Heart left ventricle (tissue), 16 donors: Measurements from ENCODE around the gene BCL11A. TPM values are rescaled to one million over a fixed set of nuclear protein-coding genes. Genes with fewer than 3 reads are reported as not detected.

ENCODE experiments used
- ATAC-seq, 4 donors: fragments of 200-7000 bp; cut with Tn5 transposase; one replicate each; pipeline ENCODE4 v1.9.1; 2020 to 2022; ENCODE audit warnings: moderate library complexity in 4 of 4, mild to moderate bottlenecking in 3 of 4, moderate number of reproducible peaks in 1 of 4
- DNase-seq, 5 donors: peaks; one replicate each; pipeline ENCODE4 v3.0.0-alpha.2; 2020
- H3K27ac ChIP-seq, 12 donors: fragments of 200-600 bp; sonication (generic) in 4 of 12; one replicate each; pipeline versions ENCODE4 v1.5.0 to v1.8.0; 2016 to 2022; ENCODE audit warnings: mild to moderate bottlenecking in 2 of 12
- H3K27me3 ChIP-seq, 9 donors: fragments of 200-600 bp; sonication (generic) in 2 of 9; one replicate each; pipeline versions ENCODE4 v1.5.1 to v1.8.0; 2016 to 2022; ENCODE audit warnings: mild to moderate bottlenecking in 3 of 9
- H3K36me3 ChIP-seq, 9 donors: fragments of 200-600 bp; sonication (generic) in 2 of 9; one replicate each; pipeline versions ENCODE4 v1.5.0 to v1.8.0; 2018 to 2022; ENCODE audit warnings: mild to moderate bottlenecking in 2 of 9
- H3K4me1 ChIP-seq, 12 donors: fragments of 200-600 bp; sonication (generic) in 4 of 12; one replicate each; pipeline versions ENCODE4 v1.5.0 to v1.8.0; 2016 to 2022; ENCODE audit warnings: mild to moderate bottlenecking in 3 of 12
- H3K4me3 ChIP-seq, 12 donors: fragments of 200-600 bp; sonication (generic) in 4 of 12; one replicate each; pipeline versions ENCODE4 v1.5.0 to v1.8.0; 2017 to 2022; ENCODE audit warnings: mild to moderate bottlenecking in 9 of 12, moderate library complexity in 4 of 12
- H3K9me3 ChIP-seq, 12 donors: fragments of 200-600 bp; sonication (generic) in 4 of 12; one replicate each; pipeline versions ENCODE4 v1.5.0 to v1.8.0; 2016 to 2022; ENCODE audit warnings: mild to moderate bottlenecking in 1 of 12
- POLR2A ChIP-seq, 2 donors: fragments of 450-650 bp; IDR thresholded peaks; one replicate each; pipeline ENCODE4 v1.6.1; 2017; ENCODE audit warnings: antibody characterized with exemption in 2 of 2, mild to moderate bottlenecking in 2 of 2, moderate library complexity in 2 of 2
- WGBS, 4 donors: extraction: QIAGEN DNeasy Blood & Tissue Kit in 2 of 4; methylation state at CpG; one replicate each; pipeline versions ENCODE4 v1.1.5 to v1.1.7; 2013 to 2018; 5-methylcytosine and 5-hydroxymethylcytosine counted together
- intact Hi-C, 10 donors: fragments of 100-400 bp; cut with DNase I; formaldehyde crosslinking; loops; one replicate each; pipeline versions ENCODE4 v1.11.1 to v1.14.2; 2022
- polyA plus RNA-seq, 2 donors: library from polyadenylated mRNA; stranded (reverse); fragments of 200-250 nt; gene quantifications; one replicate each; pipeline ENCODE4 v1.2.3, GENCODE V29; 2013
- total RNA-seq, 9 donors: library from RNA; depleted of rRNA in 2 of 9; stranded (reverse); fragments of >200 nt in 2 of 9; fragmentation: NEBNext Ultra II Directional in 3 of 9; extraction: Animal tissue kit (Norgen Biotek cat#: 25700) in 3 of 9; gene quantifications; one replicate each; pipeline versions ENCODE4 v1.1.0 to v1.2.4, GENCODE V29; 2016 to 2023
- TF ChIP-seq, protein P1 (sequence below), 12 donors: fragments of 200-600 bp; sonication (generic) in 4 of 12; IDR thresholded peaks; one replicate each; pipeline versions ENCODE4 v1.5.0 to v1.8.0; 2018 to 2022; ENCODE audit warnings: antibody characterized with exemption in 12 of 12, mild to moderate bottlenecking in 5 of 12
- donor health status: ischemic (EF 13 %, LVEDD 7.1; RV severe dilation, severe dysfunction).
- donor health status: healthy with polysubstance abuse.
- donor health status: DM: no; HTN: yes; CAD: no.
- donor health status: DM: no; HTN: no; CAD: no.
- donor health status: ischemic (EF 25% LVEDD 6.9; RV normal size, moderate dysfunction).
- donor health status: ischemic (EF 25% LVEDD 5.7; RV mildly dilated, moderate dysfunction).
- donor health status: healthy.
- donor health status: DM: yes; HTN: yes; CAD: no.
- donor health status: ischemic (EF 35%, LVEDD 5.7; RV mildly dilated, moderate dysfunction).
- donor health status: nonischemic (EF 11% LVEDD 7.7; RV severe dilation, severe dysfunction).
- donor health status: DM: yes; HTN: yes; CAD: no.
- donor health status: PGD.
- donor health status: ischemic (EF 29% LVEDD 5.4; RV normal size, mild dysfunction).
- donor health status: nonischemic (EF 23%, LVEDD 6.1; RV moderate dilation, normal function).

Gene BCL11A
- total and polyA plus RNA-seq, 11 donors = 5.6 to 31.9 (median 20.2) TPM

DNA sequence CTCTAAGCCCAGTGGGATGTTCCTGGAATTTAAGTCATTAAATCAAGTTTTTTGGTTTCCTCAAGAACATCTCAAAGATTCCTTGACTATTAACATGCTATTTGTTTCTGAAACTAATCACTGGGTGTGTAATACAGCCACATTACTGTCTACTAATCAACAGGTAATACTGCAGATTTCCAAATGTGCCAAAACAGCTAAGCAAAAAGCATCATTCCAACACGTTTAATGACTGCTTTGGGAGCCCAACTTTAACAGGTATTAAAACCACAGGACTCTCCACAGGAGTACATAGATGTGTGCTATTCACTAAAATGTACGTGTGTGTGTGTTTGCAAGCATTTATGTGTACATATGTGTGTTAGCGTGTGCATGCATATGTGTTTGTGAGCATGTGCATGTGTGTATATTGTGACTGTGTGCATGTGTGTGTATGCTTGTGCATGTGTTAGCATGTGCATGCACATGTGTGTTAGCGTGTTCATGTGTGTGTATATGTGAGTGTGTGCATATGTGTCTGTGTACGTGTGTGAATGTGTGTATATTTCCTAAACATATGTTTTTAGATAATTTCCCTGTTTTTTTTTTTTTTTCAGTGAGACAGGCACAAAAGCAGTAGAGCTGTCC is 80.7 kb downstream of the BCL11A start:
- 85 to 91% (median 87%) methylated on average over 5 of the region's 5 CpGs for WGBS, 4 donors
- H3K36me3 ChIP-seq = no peaks in the 10 kb centered on the region
- peaks cover 0 to 57% (median 10%) of the 10 kb centered on the region in 12 donors for H3K4me1 ChIP-seq
- no peaks in the 10 kb centered on the region for H3K27me3 ChIP-seq
- no peak for DNase-seq
- H3K9me3 ChIP-seq = no peaks in the 10 kb centered on the region
- TF ChIP-seq, protein P1, sequence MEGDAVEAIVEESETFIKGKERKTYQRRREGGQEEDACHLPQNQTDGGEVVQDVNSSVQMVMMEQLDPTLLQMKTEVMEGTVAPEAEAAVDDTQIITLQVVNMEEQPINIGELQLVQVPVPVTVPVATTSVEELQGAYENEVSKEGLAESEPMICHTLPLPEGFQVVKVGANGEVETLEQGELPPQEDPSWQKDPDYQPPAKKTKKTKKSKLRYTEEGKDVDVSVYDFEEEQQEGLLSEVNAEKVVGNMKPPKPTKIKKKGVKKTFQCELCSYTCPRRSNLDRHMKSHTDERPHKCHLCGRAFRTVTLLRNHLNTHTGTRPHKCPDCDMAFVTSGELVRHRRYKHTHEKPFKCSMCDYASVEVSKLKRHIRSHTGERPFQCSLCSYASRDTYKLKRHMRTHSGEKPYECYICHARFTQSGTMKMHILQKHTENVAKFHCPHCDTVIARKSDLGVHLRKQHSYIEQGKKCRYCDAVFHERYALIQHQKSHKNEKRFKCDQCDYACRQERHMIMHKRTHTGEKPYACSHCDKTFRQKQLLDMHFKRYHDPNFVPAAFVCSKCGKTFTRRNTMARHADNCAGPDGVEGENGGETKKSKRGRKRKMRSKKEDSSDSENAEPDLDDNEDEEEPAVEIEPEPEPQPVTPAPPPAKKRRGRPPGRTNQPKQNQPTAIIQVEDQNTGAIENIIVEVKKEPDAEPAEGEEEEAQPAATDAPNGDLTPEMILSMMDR (IDR thresholded peaks at IDR 0.05) = no peak
- no peak for TF ChIP-seq POLR2A (IDR thresholded peaks at IDR 0.05)
- ATAC-seq = no peak
- H3K4me3 ChIP-seq = no peak overlapping the region
- intact Hi-C loops = no loop called here
- H3K27ac ChIP-seq = no peak overlapping the region

DNA sequence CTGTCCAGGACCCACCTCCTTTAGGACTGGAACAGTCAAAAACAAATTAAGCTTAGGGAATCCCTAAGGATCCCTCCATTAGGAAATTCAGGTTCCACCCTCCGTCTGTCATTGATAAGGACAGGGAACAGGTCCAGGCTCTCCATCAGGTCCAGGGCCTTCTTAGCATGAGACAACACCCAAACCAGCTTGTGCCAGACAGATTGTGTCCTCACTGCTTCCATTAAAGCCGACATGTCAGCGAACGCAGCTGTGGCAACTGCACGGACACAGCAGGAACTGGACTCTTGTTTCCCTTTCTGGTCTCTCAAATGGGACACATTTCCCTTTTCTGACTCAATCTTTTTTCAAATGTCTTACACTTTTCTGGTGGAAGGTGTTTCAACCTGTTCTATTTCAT is 81.4 kb downstream of the BCL11A start:
- DNase-seq = peak in 3 of 5 donors; percentile 31 to 66 (median 57)
- no peaks in the 10 kb centered on the region for H3K36me3 ChIP-seq
- TF ChIP-seq, protein P1 (IDR thresholded peaks at IDR 0.05) = no peak
- no peak for TF ChIP-seq POLR2A (IDR thresholded peaks at IDR 0.05)
- no peaks in the 10 kb centered on the region for H3K27me3 ChIP-seq
- peak; percentile 51 to 85 (median 82) for ATAC-seq
- WGBS, 4 donors = 34 to 42% (median 38%) methylated on average over 5 of the region's 5 CpGs
- peak overlapping the region in 5 of 12 donors; percentile 14 to 50 (median 33) for H3K27ac ChIP-seq
- intact Hi-C loops = no loop called here
- H3K4me3 ChIP-seq = no peak overlapping the region
- no peaks in the 10 kb centered on the region for H3K9me3 ChIP-seq
- H3K4me1 ChIP-seq = peaks cover 0 to 57% (median 10%) of the 10 kb centered on the region in 12 donors

DNA sequence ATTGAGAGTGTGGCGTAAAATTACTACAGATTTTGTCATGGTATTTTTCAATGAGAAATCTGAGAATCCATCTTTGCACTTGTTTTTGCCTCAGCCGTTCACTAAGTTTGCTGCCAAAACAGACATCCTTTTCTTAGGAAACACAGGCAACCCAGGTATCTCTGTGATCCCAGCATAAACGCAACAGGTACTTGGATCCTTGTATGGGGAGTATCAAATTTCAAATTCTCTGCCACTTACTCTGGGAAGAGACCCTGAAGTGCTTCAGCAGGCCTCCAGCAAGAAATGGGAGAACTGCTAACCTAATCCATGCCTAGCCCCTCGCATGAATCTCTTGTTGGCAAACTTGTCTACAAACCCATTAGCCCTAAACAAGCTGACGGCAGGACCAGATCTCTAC is 83.1 kb downstream of the BCL11A start:
- no peaks in the 10 kb centered on the region for H3K36me3 ChIP-seq
- no peak for ATAC-seq
- TF ChIP-seq POLR2A (IDR thresholded peaks at IDR 0.05) = no peak
- TF ChIP-seq, protein P1 (IDR thresholded peaks at IDR 0.05) = no peak

DNA sequence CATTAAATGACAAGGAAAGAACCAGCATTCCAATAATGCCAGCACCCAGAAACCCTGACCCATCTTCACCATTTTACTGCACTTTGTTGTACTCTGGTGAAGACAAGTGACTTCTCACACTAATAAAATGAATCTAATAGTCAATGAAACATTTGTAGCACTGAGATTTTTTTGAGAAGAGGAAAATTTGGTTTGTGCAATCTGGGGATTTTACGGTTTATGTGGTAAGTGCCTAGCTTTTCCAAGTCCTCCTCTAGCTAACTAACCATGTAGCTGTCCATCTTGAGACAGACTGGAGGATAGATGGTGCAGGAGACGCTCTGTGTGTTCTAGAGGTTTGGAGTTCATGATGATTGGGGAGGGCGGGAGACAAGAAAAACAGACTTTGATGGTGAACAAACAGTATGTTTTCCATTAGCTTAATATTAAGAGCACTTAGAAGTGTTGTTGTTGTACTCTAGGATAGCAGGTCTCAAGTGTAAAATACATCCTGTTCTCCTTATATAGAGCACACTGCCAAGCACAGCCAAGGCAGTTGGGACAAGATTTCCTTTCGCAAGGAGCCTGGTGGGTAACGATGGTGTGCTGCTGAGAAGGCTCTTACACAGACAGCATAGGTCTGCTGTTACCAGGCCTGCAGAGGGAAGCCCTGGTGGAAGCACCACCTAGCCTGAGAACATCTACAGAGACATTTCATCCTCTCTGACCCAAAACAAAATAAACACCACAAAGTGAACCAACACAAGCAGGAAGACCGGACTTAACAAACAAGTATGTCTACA is 83.7 kb downstream of the BCL11A start:
- WGBS, 4 donors = 79 to 84% (median 83%) methylated on average over 6 of the region's 6 CpGs
- Histone ChIP-seq H3K4me3 (no peak overlapping the region), H3K4me1 (peaks cover 0 to 44% (median 10%) of the 10 kb centered on the region in 12 donors), H3K27me3 (no peaks in the 10 kb centered on the region), H3K36me3 (no peaks in the 10 kb centered on the region), H3K27ac (no peak overlapping the region), H3K9me3 (no peaks in the 10 kb centered on the region)
- ATAC-seq = peak in 1 of 4 donors; percentile 12
- intact Hi-C loops = no loop called here
- no peak for TF ChIP-seq POLR2A (IDR thresholded peaks at IDR 0.05)
- TF ChIP-seq, protein P1 (IDR thresholded peaks at IDR 0.05) = no peak
- no peak for DNase-seq

More for the DNA sequence above, 83.1 kb downstream of the BCL11A start:
- no peaks in the 10 kb centered on the region for H3K9me3 ChIP-seq
- no peak overlapping the region for H3K4me3 ChIP-seq
- intact Hi-C loops = no loop called here
- peaks cover 0 to 44% (median 10%) of the 10 kb centered on the region in 12 donors for H3K4me1 ChIP-seq
- H3K27ac ChIP-seq = no peak overlapping the region
- DNase-seq = no peak
- 71 to 84% (median 80%) methylated on average over 5 of the region's 5 CpGs for WGBS, 4 donors
- no peaks in the 10 kb centered on the region for H3K27me3 ChIP-seq
